ENCODE results near the gene APMAP. TPM values are rescaled to one million over a fixed set of nuclear protein-coding genes. Genes with fewer than 3 reads are reported as not detected.

APMAP gene
- total and polyA plus RNA-seq, 2 of the 13 experiments (the other 11 are each of a cell fraction or from before 2014, with no cell fraction given) = 168 to 214 TPM

DNA sequence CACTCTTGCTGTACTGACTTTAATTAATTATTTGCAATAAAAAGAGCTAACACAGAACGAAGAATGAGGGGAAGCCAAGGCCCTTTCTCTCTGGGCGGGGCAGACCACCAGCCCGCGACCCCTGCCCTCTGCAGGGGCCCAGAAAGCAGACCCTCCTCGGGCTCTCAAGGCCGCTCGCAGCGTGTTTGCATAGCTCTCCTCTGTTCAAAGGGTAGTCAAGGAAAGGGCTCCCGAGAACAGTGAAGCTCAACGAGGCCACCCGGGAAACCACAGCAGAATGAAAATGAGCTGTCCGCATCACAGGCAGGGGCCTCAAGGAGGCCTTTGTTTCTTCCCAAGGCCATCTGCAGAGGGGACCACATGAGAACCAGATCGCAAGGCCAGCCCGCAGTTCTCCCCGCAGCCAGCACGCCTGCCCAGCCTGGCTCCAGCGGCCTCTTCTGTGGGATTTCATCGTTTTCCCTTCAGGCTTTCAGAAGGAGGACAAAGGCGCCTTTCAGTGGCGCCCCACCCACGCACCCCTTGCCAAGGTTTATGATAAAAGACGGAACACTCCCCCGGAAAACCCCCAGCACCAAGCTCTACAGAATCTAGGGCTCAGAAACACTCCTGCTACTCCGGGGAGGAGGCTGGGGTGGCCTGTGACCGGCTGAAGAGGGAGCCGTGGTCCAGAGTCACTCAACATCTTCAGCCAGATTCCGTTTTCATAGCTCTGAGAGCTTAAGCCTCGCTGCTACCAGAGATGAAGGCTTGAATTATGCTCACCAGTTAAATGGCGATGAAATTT lies 40.1 kb upstream of the APMAP start (continued):
- TF ChIP-seq, protein P1, sequence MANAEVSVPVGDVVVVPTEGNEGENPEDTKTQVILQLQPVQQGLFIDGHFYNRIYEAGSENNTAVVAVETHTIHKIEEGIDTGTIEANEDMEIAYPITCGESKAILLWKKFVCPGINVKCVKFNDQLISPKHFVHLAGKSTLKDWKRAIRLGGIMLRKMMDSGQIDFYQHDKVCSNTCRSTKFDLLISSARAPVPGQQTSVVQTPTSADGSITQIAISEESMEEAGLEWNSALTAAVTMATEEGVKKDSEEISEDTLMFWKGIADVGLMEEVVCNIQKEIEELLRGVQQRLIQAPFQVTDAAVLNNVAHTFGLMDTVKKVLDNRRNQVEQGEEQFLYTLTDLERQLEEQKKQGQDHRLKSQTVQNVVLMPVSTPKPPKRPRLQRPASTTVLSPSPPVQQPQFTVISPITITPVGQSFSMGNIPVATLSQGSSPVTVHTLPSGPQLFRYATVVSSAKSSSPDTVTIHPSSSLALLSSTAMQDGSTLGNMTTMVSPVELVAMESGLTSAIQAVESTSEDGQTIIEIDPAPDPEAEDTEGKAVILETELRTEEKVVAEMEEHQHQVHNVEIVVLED (CRISPR knock-in tag; IDR thresholded peaks at IDR 0.05; ENCODE audit: borderline replicate concordance) = no peak
- TF ChIP-seq PRDM10 (CRISPR knock-in tag; IDR thresholded peaks at IDR 0.05; ENCODE audit: low read depth) (no peak), GATAD2A (CRISPR knock-in tag; IDR thresholded peaks at IDR 0.05) (peak; percentile 82), ZSCAN31 (CRISPR knock-in tag; IDR thresholded peaks at IDR 0.05; ENCODE audit: low read depth) (no peak), ZBTB1 (CRISPR knock-in tag; IDR thresholded peaks at IDR 0.05; ENCODE audit: borderline replicate concordance) (no peak), KMT2A (CRISPR knock-in tag; IDR thresholded peaks at IDR 0.05) (peak; percentile 41; the same call in 1 of the 2 replicates), ZFP37 (CRISPR knock-in tag; IDR thresholded peaks at IDR 0.05; ENCODE audit: borderline replicate concordance) (no peak), ZNF549 (CRISPR knock-in tag; IDR thresholded peaks at IDR 0.05) (no peak), RBFOX2 (IDR thresholded peaks at IDR 0.05; ENCODE audit: low read depth, low read length) (peak; percentile 37; the same call in 1 of the 2 replicates), ZNF143 (CRISPR knock-in tag; IDR thresholded peaks at IDR 0.05) (peak; percentile 36; the same call in 1 of the 2 replicates), FOSL1 (CRISPR knock-in tag; IDR thresholded peaks at IDR 0.05; ENCODE audit: borderline replicate concordance) (no peak; the same call in 1 of the 2 replicates), MIER2 (CRISPR knock-in tag; IDR thresholded peaks at IDR 0.05) (no peak; the same call in 1 of the 2 replicates), FOXP1 (IDR thresholded peaks at IDR 0.05) (no peak), FOXP1 (CRISPR knock-in tag; IDR thresholded peaks at IDR 0.05) (no peak), NR1H2 (CRISPR knock-in tag; IDR thresholded peaks at IDR 0.05; ENCODE audit: borderline replicate concordance, low read depth) (no peak), POLR2AphosphoS5 (IDR thresholded peaks at IDR 0.05; ENCODE audit: low read depth, low read length) (no peak), ZSCAN20 (CRISPR knock-in tag; IDR thresholded peaks at IDR 0.05; ENCODE audit: borderline replicate concordance) (no peak), ARHGAP35 (CRISPR knock-in tag; IDR thresholded peaks at IDR 0.05; ENCODE audit: borderline replicate concordance) (no peak), ZNF580 (CRISPR knock-in tag; IDR thresholded peaks at IDR 0.05; ENCODE audit: borderline replicate concordance, low read depth) (no peak; the same call in 1 of the 2 replicates), ZNF383 (CRISPR knock-in tag; IDR thresholded peaks at IDR 0.05; ENCODE audit: borderline replicate concordance) (no peak), DRAP1 (CRISPR knock-in tag; IDR thresholded peaks at IDR 0.05) (0 out of 2 replicates have a peak, but pooled peaks have one; percentile 23)
- TF ChIP-seq, protein P2, sequence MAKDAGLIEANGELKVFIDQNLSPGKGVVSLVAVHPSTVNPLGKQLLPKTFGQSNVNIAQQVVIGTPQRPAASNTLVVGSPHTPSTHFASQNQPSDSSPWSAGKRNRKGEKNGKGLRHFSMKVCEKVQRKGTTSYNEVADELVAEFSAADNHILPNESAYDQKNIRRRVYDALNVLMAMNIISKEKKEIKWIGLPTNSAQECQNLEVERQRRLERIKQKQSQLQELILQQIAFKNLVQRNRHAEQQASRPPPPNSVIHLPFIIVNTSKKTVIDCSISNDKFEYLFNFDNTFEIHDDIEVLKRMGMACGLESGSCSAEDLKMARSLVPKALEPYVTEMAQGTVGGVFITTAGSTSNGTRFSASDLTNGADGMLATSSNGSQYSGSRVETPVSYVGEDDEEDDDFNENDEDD (CRISPR knock-in tag; IDR thresholded peaks at IDR 0.05; ENCODE audit: borderline replicate concordance) = no peak

All from HepG2 (cell line).